Choroid plexus epithelial cell (primary cell): ENCODE results near the gene MCM3.
A peak's percentile ranks its signal among the peaks of the same experiment; 100 is the strongest.

Experiments used
- DNase-seq: peaks from one replicate; pipeline ENCODE4 v3.0.0-alpha.2; 2010; ENCODE audit warnings: low read depth
- H3K4me3 ChIP-seq: 2 replicates; pipeline ENCODE4 v1.5.1; 2011; ENCODE audit warnings: low read depth, mild to moderate bottlenecking, control low read depth, low read length, moderate library complexity
- CTCF ChIP-seq: conservative IDR thresholded peaks from 2 replicates; pipeline ENCODE4 v1.5.1; 2011; ENCODE audit warnings: low read depth, mild to moderate bottlenecking, control low read depth, inconsistent platforms, low read length, moderate library complexity

Gene MCM3

GRCh38 chr6:52326540-52327364 lies 42.2 kb upstream of the MCM3 start:
- H3K4me3 ChIP-seq = no peak overlapping the region
- TF ChIP-seq CTCF = no peak
- no peak for DNase-seq

GRCh38 chr6:52325695-52326471 lies 41.3 kb upstream of the MCM3 start:
- no peak for TF ChIP-seq CTCF
- DNase-seq = no peak
- no peak overlapping the region for H3K4me3 ChIP-seq

- H3K4me3 ChIP-seq = no peak overlapping the region
- no peak for TF ChIP-seq CTCF
- DNase-seq = no peak
Observed at GRCh38 chr6:52324189-52324588, 39.6 kb upstream of the MCM3 start.

- TF ChIP-seq CTCF = no peak
- DNase-seq = peak; percentile 75
- no peak overlapping the region for H3K4me3 ChIP-seq
Observed at GRCh38 chr6:52317841-52318581, 33.5 kb upstream of the MCM3 start.

GRCh38 chr6:52317211-52317610 lies 32.7 kb upstream of the MCM3 start:
- TF ChIP-seq CTCF = no peak
- no peak for DNase-seq
- no peak overlapping the region for H3K4me3 ChIP-seq

GRCh38 chr6:52314752-52315151 lies 30.2 kb upstream of the MCM3 start:
- DNase-seq = no peak
- no peak overlapping the region for H3K4me3 ChIP-seq
- TF ChIP-seq CTCF = no peak
